ENCODE measurements around the gene CLK4.

- no peak for TF ChIP-seq POLR2AphosphoS5 (IDR thresholded peaks at IDR 0.05; ENCODE audit: borderline replicate concordance, low read depth, low read length)
- TF ChIP-seq EZH2 (IDR thresholded peaks at IDR 0.05) = no peak
Observed at GRCh38 chr5:178630475-178630930, 3.7 kb upstream of the CLK4 start.

All from SK-N-MC (cell line).